ENCODE results near the gene ARHGAP18. TPM values are rescaled to one million over a fixed set of nuclear protein-coding genes. Genes with fewer than 3 reads are reported as not detected.

ARHGAP18 gene
- total RNA-seq, 1 donor from 2014 or later = 16.3 TPM

DNA sequence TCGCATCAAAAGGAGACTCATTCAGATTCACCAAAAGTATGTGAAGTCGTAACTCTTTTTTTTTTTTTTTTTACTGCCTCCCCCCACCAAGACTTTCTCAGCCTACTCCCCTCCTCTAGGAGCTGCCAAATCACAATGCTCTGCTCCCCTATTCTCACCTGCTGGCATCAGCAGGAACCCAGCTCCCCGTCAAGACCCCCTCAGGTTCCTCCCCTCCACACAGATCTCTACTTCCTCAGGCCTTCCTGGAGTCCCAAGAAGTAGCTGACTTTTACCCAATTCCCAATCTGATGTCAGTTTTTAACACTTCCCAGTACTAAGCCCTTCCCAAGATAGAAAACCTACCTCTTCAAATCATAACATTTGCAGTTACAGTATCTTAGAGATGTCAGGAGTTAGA, 39.3 kb downstream of the ARHGAP18 start:
- no peak overlapping the region for H3K4me3 ChIP-seq (ENCODE audit: low read depth, low read length)
- peaks cover 1% of the 10 kb centered on the region for H3K36me3 ChIP-seq (ENCODE audit: control insufficient read depth, insufficient read depth, low read length)
- DNase-seq (ENCODE audit: low read depth) = no peak
- H3K27me3 ChIP-seq (ENCODE audit: control insufficient read depth, insufficient read depth, low read length) = no peaks in the 10 kb centered on the region
- TF ChIP-seq, protein P1, sequence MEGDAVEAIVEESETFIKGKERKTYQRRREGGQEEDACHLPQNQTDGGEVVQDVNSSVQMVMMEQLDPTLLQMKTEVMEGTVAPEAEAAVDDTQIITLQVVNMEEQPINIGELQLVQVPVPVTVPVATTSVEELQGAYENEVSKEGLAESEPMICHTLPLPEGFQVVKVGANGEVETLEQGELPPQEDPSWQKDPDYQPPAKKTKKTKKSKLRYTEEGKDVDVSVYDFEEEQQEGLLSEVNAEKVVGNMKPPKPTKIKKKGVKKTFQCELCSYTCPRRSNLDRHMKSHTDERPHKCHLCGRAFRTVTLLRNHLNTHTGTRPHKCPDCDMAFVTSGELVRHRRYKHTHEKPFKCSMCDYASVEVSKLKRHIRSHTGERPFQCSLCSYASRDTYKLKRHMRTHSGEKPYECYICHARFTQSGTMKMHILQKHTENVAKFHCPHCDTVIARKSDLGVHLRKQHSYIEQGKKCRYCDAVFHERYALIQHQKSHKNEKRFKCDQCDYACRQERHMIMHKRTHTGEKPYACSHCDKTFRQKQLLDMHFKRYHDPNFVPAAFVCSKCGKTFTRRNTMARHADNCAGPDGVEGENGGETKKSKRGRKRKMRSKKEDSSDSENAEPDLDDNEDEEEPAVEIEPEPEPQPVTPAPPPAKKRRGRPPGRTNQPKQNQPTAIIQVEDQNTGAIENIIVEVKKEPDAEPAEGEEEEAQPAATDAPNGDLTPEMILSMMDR (IDR thresholded peaks at IDR 0.05; ENCODE audit: insufficient read depth, low read length, poor library complexity, severe bottlenecking) = no peak

DNA sequence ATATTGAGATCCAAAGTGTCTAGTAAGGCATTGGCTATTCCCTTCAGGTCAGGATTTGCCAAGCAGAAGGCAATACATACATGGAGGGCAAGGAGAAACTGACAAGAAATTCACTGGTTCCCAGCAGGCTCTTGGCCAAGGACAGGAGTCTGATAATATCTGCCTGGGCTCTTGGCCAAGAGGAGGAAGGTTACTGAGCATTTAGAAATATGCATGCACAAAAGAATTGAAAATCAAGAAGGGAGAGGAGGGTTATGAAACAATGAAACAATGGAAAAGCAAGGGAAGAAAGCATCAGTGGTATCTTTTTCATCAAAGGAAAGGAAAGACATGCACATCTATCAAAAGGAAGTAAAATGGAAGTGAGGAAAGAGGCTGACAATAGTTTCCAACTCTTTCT, 42.4 kb downstream of the ARHGAP18 start:
- TF ChIP-seq, protein P1 (IDR thresholded peaks at IDR 0.05; ENCODE audit: insufficient read depth, low read length, poor library complexity, severe bottlenecking) = no peak
- H3K36me3 ChIP-seq (ENCODE audit: control insufficient read depth, insufficient read depth, low read length) = peaks cover 1% of the 10 kb centered on the region
- no peak for DNase-seq (ENCODE audit: low read depth)
- H3K27me3 ChIP-seq (ENCODE audit: control insufficient read depth, insufficient read depth, low read length) = no peaks in the 10 kb centered on the region
- no peak overlapping the region for H3K4me3 ChIP-seq (ENCODE audit: low read depth, low read length)

DNA sequence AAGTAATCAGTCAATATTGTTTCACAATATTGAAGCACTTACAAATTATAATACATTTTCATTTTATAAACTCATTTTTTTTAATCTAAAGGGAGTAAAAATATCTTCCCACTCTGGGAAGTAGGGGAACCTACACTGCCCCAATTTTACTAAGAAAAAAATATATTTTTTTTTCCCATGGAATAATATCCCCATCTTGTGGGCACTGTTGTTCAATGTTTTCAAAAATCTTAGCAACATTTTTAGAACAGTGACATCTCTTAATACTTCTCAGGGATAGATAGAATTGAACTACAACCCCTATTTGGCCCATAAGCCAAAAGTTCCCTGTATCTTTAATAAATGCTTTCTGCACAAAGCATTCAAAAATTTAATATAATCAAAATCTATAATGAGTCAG, 42.9 kb downstream of the ARHGAP18 start:
- Histone ChIP-seq H3K27me3 (ENCODE audit: control insufficient read depth, insufficient read depth, low read length) (no peaks in the 10 kb centered on the region), H3K36me3 (ENCODE audit: control insufficient read depth, insufficient read depth, low read length) (peaks cover 1% of the 10 kb centered on the region), H3K4me3 (ENCODE audit: low read depth, low read length) (no peak overlapping the region)
- no peak for DNase-seq (ENCODE audit: low read depth)
- TF ChIP-seq, protein P1 (IDR thresholded peaks at IDR 0.05; ENCODE audit: insufficient read depth, low read length, poor library complexity, severe bottlenecking) = no peak

DNA sequence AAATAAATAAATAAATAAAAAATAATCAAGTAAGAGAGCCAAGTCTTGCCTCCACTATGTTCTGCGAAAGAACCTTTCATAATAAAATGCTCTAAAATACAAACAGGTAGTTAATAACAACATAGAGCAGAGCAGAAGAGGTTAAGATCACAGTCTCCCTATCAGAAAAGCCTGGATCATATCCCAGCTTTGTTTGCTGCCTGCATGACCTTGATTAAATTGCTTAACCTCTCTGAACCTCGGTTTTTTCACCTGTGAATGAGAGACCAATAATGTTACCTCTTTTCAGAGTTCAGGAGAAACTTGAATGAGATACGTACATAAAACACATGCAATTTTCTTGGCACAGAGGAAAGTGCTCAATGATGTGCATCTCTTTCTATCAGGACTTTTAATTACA, 44.4 kb downstream of the ARHGAP18 start:
- Histone ChIP-seq H3K36me3 (ENCODE audit: control insufficient read depth, insufficient read depth, low read length) (peaks cover 1% of the 10 kb centered on the region), H3K4me3 (ENCODE audit: low read depth, low read length) (no peak overlapping the region), H3K27me3 (ENCODE audit: control insufficient read depth, insufficient read depth, low read length) (no peaks in the 10 kb centered on the region)
- TF ChIP-seq, protein P1 (IDR thresholded peaks at IDR 0.05; ENCODE audit: insufficient read depth, low read length, poor library complexity, severe bottlenecking) = no peak
- no peak for DNase-seq (ENCODE audit: low read depth)

DNA sequence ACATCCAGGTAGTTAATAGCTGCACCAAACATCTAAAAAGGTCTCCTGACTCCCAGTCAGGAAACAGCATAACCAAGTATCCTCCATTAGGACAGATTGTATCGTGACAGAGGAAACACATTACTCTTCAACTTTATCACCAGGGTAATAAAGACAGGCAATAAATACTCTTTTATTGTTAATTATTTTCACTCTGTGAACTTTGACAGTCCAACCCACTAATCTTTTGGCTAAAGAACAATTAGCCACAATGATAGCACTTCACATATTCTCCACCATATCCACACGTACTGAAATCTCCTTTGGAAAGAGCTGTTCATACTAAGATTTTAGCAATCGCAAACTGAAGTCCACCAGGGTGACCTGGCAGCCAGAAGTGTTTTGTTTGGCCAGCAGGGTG, 46.4 kb downstream of the ARHGAP18 start:
- no peaks in the 10 kb centered on the region for H3K27me3 ChIP-seq (ENCODE audit: control insufficient read depth, insufficient read depth, low read length)
- H3K36me3 ChIP-seq (ENCODE audit: control insufficient read depth, insufficient read depth, low read length) = peaks cover 1% of the 10 kb centered on the region
- TF ChIP-seq, protein P1 (IDR thresholded peaks at IDR 0.05; ENCODE audit: insufficient read depth, low read length, poor library complexity, severe bottlenecking) = no peak
- DNase-seq (ENCODE audit: low read depth) = no peak
- no peak overlapping the region for H3K4me3 ChIP-seq (ENCODE audit: low read depth, low read length)

DNA sequence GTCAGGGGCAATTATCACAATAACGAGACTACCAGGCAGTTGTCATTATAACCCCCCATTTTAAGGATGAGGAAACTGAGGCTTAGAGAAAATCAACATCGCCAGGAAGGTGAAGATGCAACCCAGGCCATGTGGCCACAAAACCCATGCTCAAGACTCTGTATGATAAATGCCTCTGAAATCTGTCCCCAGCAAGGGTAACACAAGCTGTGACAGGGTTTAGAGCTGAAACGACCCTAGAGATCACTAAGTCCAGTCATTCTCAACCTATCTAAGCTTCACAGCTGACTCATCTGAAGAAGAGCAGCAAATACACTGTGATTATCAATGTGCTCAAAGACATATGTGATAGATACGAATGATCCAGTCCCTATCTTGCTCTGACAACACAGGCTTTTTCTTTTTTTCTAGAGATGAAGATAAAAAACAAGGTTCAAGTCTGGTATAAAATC, 47.0 kb downstream of the ARHGAP18 start:
- H3K27me3 ChIP-seq (ENCODE audit: control insufficient read depth, insufficient read depth, low read length) = no peaks in the 10 kb centered on the region

More for the DNA sequence above, 47.0 kb downstream of the ARHGAP18 start:
- no peak for DNase-seq (ENCODE audit: low read depth)
- H3K36me3 ChIP-seq (ENCODE audit: control insufficient read depth, insufficient read depth, low read length) = peaks cover 1% of the 10 kb centered on the region
- no peak overlapping the region for H3K4me3 ChIP-seq (ENCODE audit: low read depth, low read length)
- TF ChIP-seq, protein P1 (IDR thresholded peaks at IDR 0.05; ENCODE audit: insufficient read depth, low read length, poor library complexity, severe bottlenecking) = no peak

Data from kidney epithelial cell (primary cell).